ENCODE data around the gene TOR3A. TPM values are rescaled to one million over a fixed set of nuclear protein-coding genes. Genes with fewer than 3 reads are reported as not detected.
A peak's percentile ranks its signal among the peaks of the same experiment; 100 is the strongest.

TOR3A gene
- total and polyA plus RNA-seq, 2 of the 13 experiments (the other 11 are each of a cell fraction or from before 2014, with no cell fraction given): 14.7 to 28.4 TPM

- TF ChIP-seq ZBTB34 (CRISPR knock-in tag; IDR thresholded peaks at IDR 0.05) (no peak), ZNF121 (CRISPR knock-in tag; IDR thresholded peaks at IDR 0.05) (no peak), E2F2 (CRISPR knock-in tag; IDR thresholded peaks at IDR 0.05; ENCODE audit: borderline replicate concordance) (no peak), RELA (CRISPR knock-in tag; IDR thresholded peaks at IDR 0.05) (no peak), CEBPG (CRISPR knock-in tag; IDR thresholded peaks at IDR 0.05) (peak; percentile 96), SKIL (CRISPR knock-in tag; IDR thresholded peaks at IDR 0.05; ENCODE audit: borderline replicate concordance) (no peak), ZNF776 (CRISPR knock-in tag; IDR thresholded peaks at IDR 0.05) (no peak), ZNF333 (CRISPR knock-in tag; IDR thresholded peaks at IDR 0.05; ENCODE audit: borderline replicate concordance) (no peak), SNAPC2 (CRISPR knock-in tag; IDR thresholded peaks at IDR 0.05) (no peak), ZNF20 (CRISPR knock-in tag; IDR thresholded peaks at IDR 0.05) (no peak), TBX3 (IDR thresholded peaks at IDR 0.05; ENCODE audit: borderline replicate concordance) (no peak), ZNF563 (CRISPR knock-in tag; IDR thresholded peaks at IDR 0.05) (no peak), EP300 (IDR thresholded peaks at IDR 0.05; ENCODE audit: low read depth in 2 of 2, low read length in 2 of 2) (no peak), EP300 (CRISPR knock-in tag; IDR thresholded peaks at IDR 0.05; ENCODE audit: borderline replicate concordance) (peak; percentile 81; the same call in 1 of the 2 replicates), FOXM1 (CRISPR knock-in tag; IDR thresholded peaks at IDR 0.05) (no peak), FOXO4 (CRISPR knock-in tag; conservative IDR thresholded peaks at IDR 0.05) (no peak), FOXA1 (IDR thresholded peaks at IDR 0.05) (no peak), FOXA1 (CRISPR knock-in tag; IDR thresholded peaks at IDR 0.05) (peak; percentile 89), TCF12 (IDR thresholded peaks at IDR 0.05) (no peak), TCF12 (CRISPR knock-in tag; IDR thresholded peaks at IDR 0.05) (no peak)
Observed at GRCh38 chr1:179091691-179092165, 9.9 kb downstream of the TOR3A start (continued).

Data from HepG2 (cell line).